ENCODE results near the gene C17orf78.

- TF ChIP-seq CTCF (IDR thresholded peaks at IDR 0.05) (no peak), POLR2AphosphoS5 (IDR thresholded peaks at IDR 0.05) (no peak)
These were observed 34.6 kb downstream of the C17orf78 start for GRCh38 chr17:37410357-37410756.

All from breast epithelium (tissue), 3 donors.